ENCODE data around the gene EEF1AKMT1. TPM values are rescaled to one million over a fixed set of nuclear protein-coding genes. Genes with fewer than 3 reads are reported as not detected.

EEF1AKMT1 gene
- total and polyA plus RNA-seq, 11 donors, result 4.5 to 10.2 (median 8.7) TPM

DNA sequence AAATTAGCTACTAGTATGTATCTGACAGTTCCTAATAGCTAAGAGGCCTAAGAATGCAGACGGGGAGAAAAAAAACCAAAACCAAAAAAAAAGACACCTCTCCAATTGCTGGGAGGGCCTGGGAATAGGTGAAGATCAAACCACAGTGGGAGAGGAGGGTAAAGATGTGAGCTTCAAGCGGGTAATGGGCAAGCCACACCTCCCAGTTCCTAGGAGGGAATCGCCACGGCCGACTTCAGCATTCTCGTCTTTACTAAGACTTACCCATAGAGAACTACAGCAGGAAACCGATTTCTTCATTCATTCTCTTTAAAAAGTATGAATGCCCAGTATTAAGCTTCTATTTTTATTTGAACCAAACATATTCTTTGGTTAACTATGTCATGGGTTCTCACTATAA lies 5.6 kb upstream of the EEF1AKMT1 start:
- intact Hi-C loops (cut with DNase I), result loop anchor here in 2 of 10 donors (10.0 kb wide), 2 partner anchors 45 to 65 kb away; no protein-coding TSS in a partner anchor
- Histone ChIP-seq H3K4me1 (no peaks in the 10 kb centered on the region), H3K27me3 (no peaks in the 10 kb centered on the region), H3K4me3 (no peak overlapping the region), H3K9me3 (no peaks in the 10 kb centered on the region), H3K27ac (no peak overlapping the region), H3K36me3 (peaks cover 0 to 63% (median 35%) of the 10 kb centered on the region in 9 donors)
- no peak for TF ChIP-seq POLR2A (IDR thresholded peaks at IDR 0.05)
- TF ChIP-seq, protein P1, sequence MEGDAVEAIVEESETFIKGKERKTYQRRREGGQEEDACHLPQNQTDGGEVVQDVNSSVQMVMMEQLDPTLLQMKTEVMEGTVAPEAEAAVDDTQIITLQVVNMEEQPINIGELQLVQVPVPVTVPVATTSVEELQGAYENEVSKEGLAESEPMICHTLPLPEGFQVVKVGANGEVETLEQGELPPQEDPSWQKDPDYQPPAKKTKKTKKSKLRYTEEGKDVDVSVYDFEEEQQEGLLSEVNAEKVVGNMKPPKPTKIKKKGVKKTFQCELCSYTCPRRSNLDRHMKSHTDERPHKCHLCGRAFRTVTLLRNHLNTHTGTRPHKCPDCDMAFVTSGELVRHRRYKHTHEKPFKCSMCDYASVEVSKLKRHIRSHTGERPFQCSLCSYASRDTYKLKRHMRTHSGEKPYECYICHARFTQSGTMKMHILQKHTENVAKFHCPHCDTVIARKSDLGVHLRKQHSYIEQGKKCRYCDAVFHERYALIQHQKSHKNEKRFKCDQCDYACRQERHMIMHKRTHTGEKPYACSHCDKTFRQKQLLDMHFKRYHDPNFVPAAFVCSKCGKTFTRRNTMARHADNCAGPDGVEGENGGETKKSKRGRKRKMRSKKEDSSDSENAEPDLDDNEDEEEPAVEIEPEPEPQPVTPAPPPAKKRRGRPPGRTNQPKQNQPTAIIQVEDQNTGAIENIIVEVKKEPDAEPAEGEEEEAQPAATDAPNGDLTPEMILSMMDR (IDR thresholded peaks at IDR 0.05), result no peak
- WGBS, 4 donors, result 90 to 94% (median 92%) methylated on average over 7 of the region's 7 CpGs
- DNase-seq (no peak), ATAC-seq (no peak)

DNA sequence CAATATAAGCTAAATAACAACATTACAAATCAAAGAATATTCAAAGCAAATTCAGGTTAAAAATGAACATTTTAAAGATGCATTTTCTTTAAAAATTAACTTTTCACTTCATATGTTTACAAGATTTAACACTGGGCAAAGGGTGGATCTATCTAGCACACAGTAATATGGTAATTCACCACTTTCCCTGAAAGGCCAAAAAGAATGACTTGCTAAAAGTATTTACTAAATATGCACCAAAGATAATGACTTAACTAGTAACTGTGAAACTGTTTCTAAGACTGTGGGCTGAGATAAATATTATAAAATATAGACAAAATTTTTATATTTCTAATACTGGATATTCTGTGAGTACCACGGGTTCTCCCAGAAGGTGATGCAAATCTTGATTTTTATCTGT lies 4.5 kb upstream of the EEF1AKMT1 start:
- WGBS, 4 donors, result 86 to 100% (median 90%) methylated on average over 1 of the region's 1 CpG
- peaks cover 0 to 4% (median 0%) of the 10 kb centered on the region in 12 donors for H3K4me1 ChIP-seq
- H3K9me3 ChIP-seq, result no peaks in the 10 kb centered on the region
- H3K27ac ChIP-seq, result no peak overlapping the region
- TF ChIP-seq POLR2A (IDR thresholded peaks at IDR 0.05), result no peak
- TF ChIP-seq, protein P1 (IDR thresholded peaks at IDR 0.05), result no peak
- no peak overlapping the region for H3K4me3 ChIP-seq
- no peaks in the 10 kb centered on the region for H3K27me3 ChIP-seq
- no peak for DNase-seq
- peaks cover 0 to 53% (median 24%) of the 10 kb centered on the region in 9 donors for H3K36me3 ChIP-seq
- no peak for ATAC-seq
- intact Hi-C loops (cut with DNase I), result loop anchor here in 2 of 10 donors (10.0 kb wide), 2 partner anchors 46 to 64 kb away; no protein-coding TSS in a partner anchor

DNA sequence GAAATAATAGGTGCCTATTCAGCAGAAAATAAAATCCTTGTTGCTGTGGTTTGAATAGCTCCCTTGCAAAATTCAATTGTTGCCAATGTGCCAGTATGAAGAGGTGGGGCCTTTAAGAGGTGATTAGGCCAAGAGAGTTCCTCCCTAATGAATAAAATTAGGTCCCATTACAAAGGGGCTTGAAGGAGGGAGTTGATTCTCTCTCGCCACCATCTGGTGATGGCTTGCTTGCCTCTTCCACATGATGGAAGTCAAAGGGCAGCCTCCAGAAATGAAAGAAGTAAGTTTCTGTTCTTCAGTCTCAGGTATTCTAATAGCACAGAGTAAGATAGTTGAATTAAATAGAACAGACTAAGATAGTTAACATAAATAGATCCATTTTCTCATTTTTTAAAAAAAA lies 3.0 kb upstream of the EEF1AKMT1 start:
- no peak for TF ChIP-seq POLR2A (IDR thresholded peaks at IDR 0.05)
- TF ChIP-seq, protein P1 (IDR thresholded peaks at IDR 0.05), result no peak
- no peaks in the 10 kb centered on the region for H3K9me3 ChIP-seq
- peaks cover 0 to 14% (median 8%) of the 10 kb centered on the region in 12 donors for H3K4me1 ChIP-seq
- H3K27ac ChIP-seq, result no peak overlapping the region
- no peak overlapping the region for H3K4me3 ChIP-seq
- no peaks in the 10 kb centered on the region for H3K27me3 ChIP-seq
- DNase-seq, result no peak
- intact Hi-C loops (cut with DNase I), result loop anchor here in 2 of 10 donors (10.0 kb wide), 2 partner anchors 48 to 62 kb away; no protein-coding TSS in a partner anchor
- peaks cover 0 to 37% (median 13%) of the 10 kb centered on the region in 9 donors for H3K36me3 ChIP-seq
- no peak for ATAC-seq
- WGBS, 4 donors, result 80 to 100% (median 94%) methylated on average over 1 of the region's 1 CpG

DNA sequence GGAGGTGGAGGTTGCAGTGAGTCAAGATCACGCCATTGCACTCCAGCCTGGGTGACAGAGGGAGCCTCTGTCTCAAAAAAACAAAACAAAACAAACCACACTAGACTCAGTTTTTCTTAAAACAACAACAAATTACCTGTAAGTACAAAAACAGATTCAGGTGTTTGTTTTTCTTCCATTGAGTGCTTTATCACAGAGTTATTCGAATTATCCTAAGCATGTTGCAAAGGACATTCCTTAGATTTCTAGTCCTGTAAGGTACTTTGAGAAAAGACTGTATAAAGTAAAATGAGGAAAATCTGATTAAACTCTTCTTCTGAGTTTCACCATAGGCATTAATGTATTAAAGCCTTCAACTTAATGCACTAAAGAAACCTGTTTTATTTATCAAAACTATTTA lies 2.2 kb upstream of the EEF1AKMT1 start:
- ATAC-seq (no peak), DNase-seq (no peak)
- 93 to 97% (median 97%) methylated on average over 2 of the region's 2 CpGs for WGBS, 4 donors
- Histone ChIP-seq H3K9me3 (no peaks in the 10 kb centered on the region), H3K27ac (no peak overlapping the region), H3K4me3 (no peak overlapping the region), H3K36me3 (peaks cover 0 to 34% (median 12%) of the 10 kb centered on the region in 9 donors), H3K4me1 (peaks cover 0 to 14% (median 8%) of the 10 kb centered on the region in 12 donors), H3K27me3 (no peaks in the 10 kb centered on the region)
- no peak for TF ChIP-seq POLR2A (IDR thresholded peaks at IDR 0.05)
- TF ChIP-seq, protein P1 (IDR thresholded peaks at IDR 0.05), result no peak
- intact Hi-C loops (cut with DNase I), result loop anchor here in 2 of 10 donors (10.0 kb wide), 2 partner anchors 49 to 61 kb away; no protein-coding TSS in a partner anchor

All from heart left ventricle (tissue), 16 donors.